CD4-positive, alpha-beta T cell treated with Interleukin-21 for 1 hour (primary cell): Measurements from ENCODE around the gene SLC25A48.

Experiments used
- DNase-seq: peaks from one replicate; pipeline ENCODE4 v3.0.0-alpha.2; 2020

The SLC25A48 gene

DNA sequence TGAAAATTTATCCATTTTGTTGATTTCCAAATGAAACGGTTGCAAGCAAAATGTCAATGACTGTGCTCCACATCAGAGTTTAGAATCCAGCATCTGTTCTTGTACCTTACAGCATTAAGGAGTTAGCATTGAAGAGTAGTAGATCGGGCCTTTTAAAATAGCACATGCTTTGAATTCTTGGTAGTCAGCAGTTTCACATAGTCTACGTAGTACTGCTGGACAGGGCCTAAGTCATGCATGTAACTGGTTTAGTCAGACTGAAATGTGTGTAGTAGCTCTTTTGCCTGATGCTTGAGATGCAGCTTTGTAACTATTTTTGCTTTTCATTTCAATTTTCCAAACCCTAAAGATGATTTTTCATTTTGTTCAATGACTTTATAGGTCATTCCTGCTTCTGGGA, 100.5 kb downstream of the SLC25A48 start:
- no peak for DNase-seq

DNA sequence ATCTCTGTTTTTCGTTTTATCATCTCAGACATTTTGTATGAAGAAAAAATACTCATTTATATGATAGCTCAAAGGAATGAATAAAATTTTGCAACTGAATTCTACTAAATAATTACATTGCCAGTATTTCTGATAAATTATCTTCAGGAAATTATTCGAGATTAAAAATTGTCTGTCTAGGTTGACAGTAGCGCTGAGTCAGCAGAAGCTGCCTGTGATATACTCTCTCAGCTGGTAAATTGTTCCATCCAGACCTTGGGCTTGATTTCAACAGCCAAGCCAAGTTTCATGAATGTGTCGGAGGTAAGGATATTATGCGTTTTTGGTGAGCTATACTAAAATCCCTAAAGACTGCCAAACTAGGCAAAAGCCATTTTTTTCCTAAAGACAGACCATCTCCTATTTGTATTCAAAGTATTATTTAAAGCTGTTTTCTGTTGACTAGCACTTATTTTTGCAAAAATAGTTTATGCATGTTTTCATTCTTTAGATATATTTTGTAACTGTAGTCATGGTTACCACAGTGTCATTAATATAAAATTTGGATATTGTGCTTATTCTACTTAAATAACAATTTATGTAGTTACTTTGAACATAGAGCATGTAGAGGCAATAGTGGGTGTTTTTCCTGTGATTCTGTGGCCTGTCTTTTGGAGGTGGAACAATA, 102.9 kb downstream of the SLC25A48 start:
- no peak for DNase-seq
